ENCODE results near the gene KIF5C. TPM values are rescaled to one million over a fixed set of nuclear protein-coding genes. Genes with fewer than 3 reads are reported as not detected.
A peak's percentile ranks its signal among the peaks of the same experiment; 100 is the strongest.
"Not testable (repeated sequence)": the region's sequence is repeated elsewhere in the genome, so short reads cannot be mapped to it uniquely, and the experiment has no call there.

KIF5C gene
- total RNA-seq, 1 donor from 2014 or later, result 26.8 TPM

GRCh38 chr2:148974095-148974494 lies 99.1 kb downstream of the KIF5C start:
- DNase-seq (ENCODE audit: low spot score, unreplicated experiment), result no peak
- Mint-ChIP-seq H3K27me3 (no peaks in the 10 kb centered on the region), H3K4me1 (ENCODE audit: low read depth) (peaks cover 2% of the 10 kb centered on the region), H3K36me3 (ENCODE audit: insufficient read depth) (peaks cover 4% of the 10 kb centered on the region), H3K9me3 (ENCODE audit: low read depth) (no peaks in the 10 kb centered on the region), H3K4me3 (ENCODE audit: low read depth) (no peak overlapping the region), H3K27ac (no peak overlapping the region)
- no peak for TF ChIP-seq CTCF (IDR thresholded peaks at IDR 0.05; ENCODE audit: unreplicated experiment)

GRCh38 chr2:148978026-148978685 lies 103.1 kb downstream of the KIF5C start:
- TF ChIP-seq CTCF (IDR thresholded peaks at IDR 0.05; ENCODE audit: unreplicated experiment), result peak; percentile 33
- Mint-ChIP-seq H3K27ac (no peak overlapping the region), H3K4me1 (ENCODE audit: low read depth) (peaks cover 2% of the 10 kb centered on the region), H3K4me3 (ENCODE audit: low read depth) (no peak overlapping the region), H3K27me3 (no peaks in the 10 kb centered on the region), H3K36me3 (ENCODE audit: insufficient read depth) (peaks cover 12% of the 10 kb centered on the region), H3K9me3 (ENCODE audit: low read depth) (no peaks in the 10 kb centered on the region)
- DNase-seq (ENCODE audit: low spot score, unreplicated experiment), result no peak

GRCh38 chr2:148978706-148979105 lies 103.7 kb downstream of the KIF5C start:
- peaks cover 13% of the 10 kb centered on the region for H3K36me3 Mint-ChIP-seq (ENCODE audit: insufficient read depth)
- no peak for TF ChIP-seq CTCF (IDR thresholded peaks at IDR 0.05; ENCODE audit: unreplicated experiment)
- H3K4me3 Mint-ChIP-seq (ENCODE audit: low read depth), result no peak overlapping the region
- DNase-seq (ENCODE audit: low spot score, unreplicated experiment), result no peak
- H3K27me3 Mint-ChIP-seq, result no peaks in the 10 kb centered on the region
- no peak overlapping the region for H3K27ac Mint-ChIP-seq
- H3K9me3 Mint-ChIP-seq (ENCODE audit: low read depth), result no peaks in the 10 kb centered on the region
- peaks cover 2% of the 10 kb centered on the region for H3K4me1 Mint-ChIP-seq (ENCODE audit: low read depth)

- TF ChIP-seq CTCF (IDR thresholded peaks at IDR 0.05; ENCODE audit: unreplicated experiment), result no peak
- Mint-ChIP-seq H3K9me3 (ENCODE audit: low read depth) (no peaks in the 10 kb centered on the region), H3K27me3 (no peaks in the 10 kb centered on the region), H3K4me3 (ENCODE audit: low read depth) (no peak overlapping the region), H3K36me3 (ENCODE audit: insufficient read depth) (peaks cover 19% of the 10 kb centered on the region), H3K27ac (no peak overlapping the region), H3K4me1 (ENCODE audit: low read depth) (peaks cover 2% of the 10 kb centered on the region)
- DNase-seq (ENCODE audit: low spot score, unreplicated experiment), result no peak
These were observed 104.3 kb downstream of the KIF5C start for GRCh38 chr2:148979164-148979918.

- Mint-ChIP-seq H3K27ac (no peak overlapping the region), H3K4me3 (ENCODE audit: low read depth) (no peak overlapping the region), H3K27me3 (no peaks in the 10 kb centered on the region), H3K4me1 (ENCODE audit: low read depth) (no peaks in the 10 kb centered on the region), H3K36me3 (ENCODE audit: insufficient read depth) (peaks cover 19% of the 10 kb centered on the region), H3K9me3 (ENCODE audit: low read depth) (no peaks in the 10 kb centered on the region)
- no peak for DNase-seq (ENCODE audit: low spot score, unreplicated experiment)
- TF ChIP-seq CTCF (IDR thresholded peaks at IDR 0.05; ENCODE audit: unreplicated experiment), result no peak
These were observed 104.9 kb downstream of the KIF5C start for GRCh38 chr2:148979919-148980277.

- not testable (repeated sequence) for H3K27me3 Mint-ChIP-seq; H3K4me1 Mint-ChIP-seq (ENCODE audit: low read depth); DNase-seq (ENCODE audit: low spot score, unreplicated experiment); H3K4me3 Mint-ChIP-seq (ENCODE audit: low read depth); H3K27ac Mint-ChIP-seq; H3K9me3 Mint-ChIP-seq (ENCODE audit: low read depth)
- H3K36me3 Mint-ChIP-seq (ENCODE audit: insufficient read depth), result peaks cover 19% of the 10 kb centered on the region
These were observed 105.5 kb downstream of the KIF5C start for GRCh38 chr2:148980496-148980895.

Measured in progenitor cell of endocrine pancreas (in vitro differentiated cells).